IMR-90 (cell line): ENCODE measurements around the gene UAP1. TPM values are rescaled to one million over a fixed set of nuclear protein-coding genes. Genes with fewer than 3 reads are reported as not detected.

Experiments
- ATAC-seq: fragments of 200-7000 bp; cut with Tn5 transposase; 2 replicates; pipeline ENCODE4 v1.9.1; 2020; ENCODE audit warnings: low read depth, mild to moderate bottlenecking, moderate library complexity
- BruUV-seq: library from RNA; stranded (reverse); fragments of 400-500 nt; replicated peaks from 2 replicates; lab custom pipeline; 2021; lab: Mats Ljungman, UMichigan
- CTCF ChIA-PET: fragments of 300-600 bp; formaldehyde crosslinking; extraction: SDS; loops from one replicate; lab custom pipeline; 2021; ENCODE audit warnings: antibody characterized with exemption; lab: Yijun Ruan, JAX
- POLR2A ChIA-PET: fragments of 300-600 bp; sonication (Branson Sonifier 250); formaldehyde crosslinking; loops from one replicate; lab custom pipeline; 2022; ENCODE audit warnings: antibody characterized with exemption; ENCODE audit not compliant: unreplicated experiment; lab: Charles Lee
- DNase-seq: peaks from one replicate; pipeline ENCODE4 v3.0.0; 2013
- H2AFZ ChIP-seq: replicated peaks from 2 replicates; pipeline ENCODE3; 2013; ENCODE audit warnings: low read length, mild to moderate bottlenecking; ENCODE audit not compliant: poor library complexity
- H2AK5ac ChIP-seq: 2 replicates; pipeline ENCODE4 v1.6.1; 2013; ENCODE audit warnings: low read depth, low read length, inconsistent platforms
- H2AK9ac ChIP-seq: replicated peaks from 2 replicates; pipeline ENCODE3; 2013; ENCODE audit warnings: mild to moderate bottlenecking, low read depth, low read length, moderate library complexity; ENCODE audit not compliant: poor library complexity
- H2BK120ac ChIP-seq: 2 replicates; pipeline ENCODE4 v1.6.1; 2013; ENCODE audit warnings: low read depth, low read length, inconsistent platforms
- H2BK15ac ChIP-seq: 3 replicates; pipeline ENCODE4 v1.6.1; 2013; ENCODE audit warnings: low read depth, low read length, inconsistent platforms
- H2BK20ac ChIP-seq: 2 replicates; pipeline ENCODE4 v1.6.1; 2013; ENCODE audit warnings: low read depth, mild to moderate bottlenecking, inconsistent platforms, low read length, moderate library complexity
- H2BK5ac ChIP-seq: 2 replicates; pipeline ENCODE4 v1.6.1; 2013; ENCODE audit warnings: mild to moderate bottlenecking, low read depth, low read length, inconsistent platforms; ENCODE audit not compliant: poor library complexity, severe bottlenecking
- H3K14ac ChIP-seq: replicated peaks from 2 replicates; pipeline ENCODE4 v1.6.1; 2013; ENCODE audit warnings: low read depth, low read length, inconsistent platforms
- H3K18ac ChIP-seq: 2 replicates; pipeline ENCODE4 v1.6.1; 2013; ENCODE audit warnings: low read depth, low read length, control low read depth
- H3K23ac ChIP-seq: 2 replicates; pipeline ENCODE4 v1.6.1; 2013; ENCODE audit warnings: low read depth, low read length, inconsistent platforms
- H3K27ac ChIP-seq: 2 replicates; pipeline ENCODE4 v1.5.1; 2013; ENCODE audit warnings: mild to moderate bottlenecking, control low read depth, low read length; ENCODE audit not compliant: insufficient read depth
- H3K27me3 ChIP-seq: 2 replicates; pipeline ENCODE4 v1.6.1; 2013; ENCODE audit warnings: low read length; ENCODE audit not compliant: control insufficient read depth, insufficient read depth
- H3K36me3 ChIP-seq: 2 replicates; pipeline ENCODE4 v1.6.1; 2013; ENCODE audit warnings: low read length, mixed read lengths; ENCODE audit not compliant: control insufficient read depth, insufficient read depth
- H3K4ac ChIP-seq: 2 replicates; pipeline ENCODE4 v1.6.1; 2013; ENCODE audit warnings: low read depth, low read length, inconsistent platforms
- H3K4me1 ChIP-seq: 2 replicates; pipeline ENCODE4 v1.6.1; 2013; ENCODE audit warnings: low read length, mixed read lengths; ENCODE audit not compliant: control insufficient read depth, insufficient read depth
- H3K4me2 ChIP-seq: 2 replicates; pipeline ENCODE4 v1.6.1; 2013; ENCODE audit warnings: low read depth, mild to moderate bottlenecking, control low read depth, low read length, moderate library complexity
- H3K4me3 ChIP-seq: 2 replicates; pipeline ENCODE4 v1.5.1; 2013; ENCODE audit warnings: low read depth, mild to moderate bottlenecking, control low read depth, low read length, moderate library complexity; ENCODE audit not compliant: insufficient read depth
- H3K56ac ChIP-seq: 2 replicates; pipeline ENCODE4 v1.6.1; 2013; ENCODE audit warnings: low read length, inconsistent platforms; ENCODE audit not compliant: insufficient read depth; ENCODE audit errors: extremely low read depth
- H3K79me1 ChIP-seq, 2 experiments: 2 replicates each; pipeline ENCODE4 v1.6.1; 2013; ENCODE audit warnings: low read length in 2 of 2, inconsistent platforms in 1 of 2, low read depth in 1 of 2
- H3K9ac ChIP-seq: 2 replicates; pipeline ENCODE4 v1.6.1; 2013; ENCODE audit warnings: low read depth, low read length, control low read depth
- H3K9me1 ChIP-seq: 2 replicates; pipeline ENCODE4 v1.6.1; 2013; ENCODE audit warnings: low read length, inconsistent platforms; ENCODE audit not compliant: insufficient read depth
- H3K9me3 ChIP-seq: 2 replicates; pipeline ENCODE4 v1.6.1; 2013; ENCODE audit warnings: low read length; ENCODE audit not compliant: control insufficient read depth, insufficient read depth
- H4K20me1 ChIP-seq: 2 replicates; pipeline ENCODE4 v1.6.1; 2013; ENCODE audit warnings: low read length, inconsistent platforms; ENCODE audit not compliant: insufficient read depth
- H4K5ac ChIP-seq: 2 replicates; pipeline ENCODE4 v1.6.1; 2013; ENCODE audit warnings: mild to moderate bottlenecking, low read depth, low read length, control low read depth
- H4K8ac ChIP-seq, 2 experiments: 2 replicates each; pipeline ENCODE4 v1.6.1; 2013; ENCODE audit warnings: low read depth in 2 of 2, low read length in 2 of 2, control low read depth in 1 of 2, inconsistent platforms in 1 of 2
- H4K91ac ChIP-seq: 2 replicates; pipeline ENCODE4 v1.6.1; 2013; ENCODE audit warnings: low read depth, low read length, inconsistent platforms; ENCODE audit not compliant: insufficient read depth
- BHLHE40 ChIP-seq: fragments of 150-350 bp; IDR thresholded peaks from 2 replicates; pipeline ENCODE4 v1.6.1; 2016; ENCODE audit warnings: mild to moderate bottlenecking, low read depth, low read length
- CEBPB ChIP-seq: IDR thresholded peaks from 2 replicates; pipeline ENCODE4 v1.6.1; 2012; ENCODE audit warnings: low read depth, low read length, improper control_type of control experiment
- CHD1 ChIP-seq: IDR thresholded peaks from 2 replicates; pipeline ENCODE4 v1.6.1; 2012; ENCODE audit warnings: low read depth, low read length, improper control_type of control experiment
- CTCF ChIP-seq: conservative IDR thresholded peaks from 2 replicates; pipeline ENCODE4 v1.5.1; 2012; ENCODE audit warnings: mild to moderate bottlenecking, low read depth, low read length, improper control_type of control experiment
- ELK1 ChIP-seq: fragments of 150-350 bp; IDR thresholded peaks from 2 replicates; pipeline ENCODE4 v1.6.1; 2016; ENCODE audit warnings: low read depth, mild to moderate bottlenecking, low read length, moderate library complexity, borderline replicate concordance
- FOS ChIP-seq: fragments of 150-350 bp; IDR thresholded peaks from 2 replicates; pipeline ENCODE4 v1.6.1; 2016; ENCODE audit warnings: low read depth, low read length
- MAFK ChIP-seq: IDR thresholded peaks from 2 replicates; pipeline ENCODE4 v1.6.1; 2012; ENCODE audit warnings: low read depth, low read length, improper control_type of control experiment
- MAZ ChIP-seq: IDR thresholded peaks from 2 replicates; pipeline ENCODE4 v1.6.1; 2012; ENCODE audit warnings: low read depth, mild to moderate bottlenecking, low read length, improper control_type of control experiment, moderate library complexity, borderline replicate concordance
- MXI1 ChIP-seq: IDR thresholded peaks from 2 replicates; pipeline ENCODE4 v1.6.1; 2012; ENCODE audit warnings: low read depth, mild to moderate bottlenecking, low read length, moderate library complexity, borderline replicate concordance
- NFE2L2 ChIP-seq: fragments of 150-350 bp; IDR thresholded peaks from 2 replicates; pipeline ENCODE4 v1.6.1; 2016; ENCODE audit warnings: low read depth, mild to moderate bottlenecking, low read length
- POLR2A ChIP-seq: IDR thresholded peaks from 2 replicates; pipeline ENCODE4 v1.6.1; 2012; ENCODE audit warnings: mild to moderate bottlenecking, low read depth, low read length
- RAD21 ChIP-seq: IDR thresholded peaks from 2 replicates; pipeline ENCODE4 v1.6.1; 2012; ENCODE audit warnings: low read length, improper control_type of control experiment
- RCOR1 ChIP-seq: IDR thresholded peaks from 2 replicates; pipeline ENCODE4 v1.6.1; 2012; ENCODE audit warnings: mild to moderate bottlenecking, low read length, improper control_type of control experiment; ENCODE audit not compliant: insufficient replicate concordance
- RFX5 ChIP-seq: IDR thresholded peaks from 2 replicates; pipeline ENCODE4 v1.8.0; 2012; ENCODE audit warnings: low read depth, mild to moderate bottlenecking, low read length, moderate library complexity
- SMC3 ChIP-seq: fragments of 150-350 bp; IDR thresholded peaks from 2 replicates; pipeline ENCODE4 v1.6.1; 2016; ENCODE audit warnings: low read depth, mild to moderate bottlenecking, antibody characterized with exemption, low read length, moderate library complexity
- USF2 ChIP-seq: fragments of 150-350 bp; IDR thresholded peaks from 2 replicates; pipeline ENCODE4 v1.6.1; 2017; ENCODE audit warnings: mild to moderate bottlenecking, antibody characterized with exemption, low read length, low read depth
- WGBS, 2 experiments: methylation state at CpG; one replicate each; pipeline versions ENCODE4 v1.1.5 to v1.1.7; 2013; ENCODE audit warnings: missing lambda C conversion rate in 2 of 2; ENCODE audit not compliant: insufficient read length in 1 of 2; ENCODE audit errors: extremely low coverage in 2 of 2; 5-methylcytosine and 5-hydroxymethylcytosine counted together
- dilution Hi-C: fragments of 300-500 bp; cut with HindIII; formaldehyde crosslinking; loops from one replicate; pipeline ENCODE4 v1.14.3; 2018; ENCODE audit warnings: low sequenced_read_pairs; ENCODE audit not compliant: unreplicated experiment
- in situ Hi-C: fragments of 300-500 bp; cut with MboI; formaldehyde crosslinking; loops from 3 replicates; pipeline ENCODE4 v1.14.3; 2019; ENCODE audit warnings: low sequenced_read_pairs, inconsistent platforms, mixed read lengths
- intact Hi-C: fragments of 100-400 bp; cut with micrococcal nuclease; formaldehyde crosslinking; loops from 2 replicates; pipeline ENCODE4 v1.10.0; 2022
- polyA plus RNA-seq, 3 experiments: library from polyadenylated mRNA; depleted of rRNA; stranded (reverse); fragments of >200 nt; gene quantifications; 2 replicates each; pipeline ENCODE4 v1.2.3, GENCODE V29; 2012; ENCODE audit warnings: low replicate concordance in 1 of 3
- total RNA-seq: library from RNA; depleted of rRNA; stranded (reverse); fragments of >200 nt; gene quantifications from 2 replicates; pipeline ENCODE4 v1.2.3, GENCODE V29; 2012

The UAP1 gene
- total and polyA plus RNA-seq, 2 of the 4 experiments (the other 2 are of a cell fraction): 93.4 to 196 TPM

GRCh38 chr1:162530988-162531319 is 30.6 kb upstream of the UAP1 start:
- Histone ChIP-seq H3K4me1 (peaks cover 5% of the 10 kb centered on the region), H2BK5ac (no peak overlapping the region), H3K14ac (no peak overlapping the region), H2AFZ (no peak overlapping the region), H3K23ac (no peak overlapping the region), H3K4me2 (no peak overlapping the region), H3K9me3 (no peaks in the 10 kb centered on the region), H3K9me1 (no peaks in the 10 kb centered on the region), H2BK120ac (no peak overlapping the region), H3K18ac (no peak overlapping the region), H2AK5ac (no peak overlapping the region), H4K91ac (no peak overlapping the region), H3K9ac (no peak overlapping the region), H4K8ac (no peak overlapping the region), H3K4me3 (no peak overlapping the region), H3K56ac (no peak overlapping the region), H3K79me1 (peaks cover 4 to 10% of the 10 kb centered on the region in 2 experiments; a peak in 2 of 4 replicates), H4K20me1 (no peaks in the 10 kb centered on the region), H4K5ac (no peak overlapping the region), H3K27ac (no peak overlapping the region), H2AK9ac (no peak overlapping the region), H3K27me3 (no peaks in the 10 kb centered on the region), H3K4ac (no peak overlapping the region), H3K36me3 (0 out of 2 replicates have a peak, but pooled peaks cover 3% of the 10 kb centered on the region), H2BK20ac (no peak overlapping the region), H2BK15ac (no peak overlapping the region)
- no TSS peak for BruUV-seq
- DNase-seq: no peak
- in situ Hi-C loops: no loop called here
- no CpG with 5 or more reads among the region's 1 CpG for WGBS, 2 experiments
- ChIA-PET POLR2A (no interaction called here), CTCF (no interaction called here)
- intact Hi-C loops: no loop called here
- dilution Hi-C loops: no loop called here
- no peak for ATAC-seq
- TF ChIP-seq RCOR1: no peak
- no peak for TF ChIP-seq SMC3
- no peak for TF ChIP-seq FOS
- TF ChIP-seq BHLHE40: no peak
- no peak for TF ChIP-seq RAD21
- TF ChIP-seq CEBPB: no peak
- TF ChIP-seq USF2: no peak
- no peak for TF ChIP-seq MAZ
- TF ChIP-seq ELK1: no peak
- TF ChIP-seq NFE2L2: no peak
- TF ChIP-seq RFX5: no peak
- no peak for TF ChIP-seq MXI1
- no peak for TF ChIP-seq POLR2A
- TF ChIP-seq CHD1: no peak
- no peak for TF ChIP-seq MAFK
- no peak for TF ChIP-seq CTCF
